NCI-H526 treated with DMSO at 0.1 percent for 48 hours (cell line): ENCODE data around the gene DRC1.

Experiments used
- DNase-seq: peaks from one replicate; lab custom pipeline; 2025; lab: John Stamatoyannopoulos, UW

The DRC1 gene

DNA sequence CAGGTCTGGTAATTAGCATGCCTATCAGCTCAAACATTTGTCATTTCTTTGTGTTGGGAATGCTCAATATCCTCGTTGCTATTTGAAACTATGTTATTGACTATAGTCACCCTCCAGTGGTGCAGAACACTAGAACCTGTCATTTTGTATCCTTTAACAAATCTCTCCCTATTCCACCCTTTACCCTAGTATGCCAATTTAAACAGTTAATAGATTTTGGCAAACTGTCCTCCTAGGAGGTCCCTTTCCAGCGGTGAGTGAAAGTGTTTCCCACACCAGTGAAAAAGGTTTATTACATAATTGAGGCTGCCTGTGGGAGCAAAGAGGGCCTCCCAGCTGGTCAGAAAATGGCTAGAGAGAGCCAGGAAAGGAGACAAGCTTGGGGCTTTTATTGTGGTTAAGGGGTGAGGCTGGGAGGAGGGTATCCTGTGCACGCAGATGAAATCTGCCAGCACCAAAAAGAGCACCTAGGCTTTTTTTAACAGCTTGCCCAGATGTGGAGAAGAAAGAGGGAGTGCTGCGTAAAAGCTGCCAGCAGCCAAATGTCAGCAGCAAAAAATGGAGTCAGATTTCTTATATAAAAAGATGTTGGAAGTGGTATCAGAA lies 1.8 kb upstream of the DRC1 start:
- no peak for DNase-seq

DNA sequence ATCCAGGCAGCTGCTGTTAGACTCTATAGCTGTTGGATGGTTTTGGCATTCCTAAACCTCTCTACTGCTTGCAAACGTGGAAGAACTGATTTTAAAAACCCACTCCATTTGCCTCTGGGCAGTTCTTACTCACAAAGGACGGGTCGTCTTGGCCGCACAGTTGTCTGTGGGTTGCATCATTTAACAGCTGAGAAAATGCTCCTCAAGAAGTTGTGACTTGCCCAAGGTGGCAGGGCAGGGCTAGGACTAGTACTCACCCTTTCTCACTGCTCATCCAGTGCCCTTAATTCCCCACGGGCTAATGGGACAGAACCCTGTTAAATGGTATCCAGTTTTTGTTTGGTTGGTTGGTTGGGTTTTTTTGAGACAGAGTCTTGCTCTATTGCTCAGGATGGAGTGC lies 997 bp upstream of the DRC1 start:
- DNase-seq = no peak

DNA sequence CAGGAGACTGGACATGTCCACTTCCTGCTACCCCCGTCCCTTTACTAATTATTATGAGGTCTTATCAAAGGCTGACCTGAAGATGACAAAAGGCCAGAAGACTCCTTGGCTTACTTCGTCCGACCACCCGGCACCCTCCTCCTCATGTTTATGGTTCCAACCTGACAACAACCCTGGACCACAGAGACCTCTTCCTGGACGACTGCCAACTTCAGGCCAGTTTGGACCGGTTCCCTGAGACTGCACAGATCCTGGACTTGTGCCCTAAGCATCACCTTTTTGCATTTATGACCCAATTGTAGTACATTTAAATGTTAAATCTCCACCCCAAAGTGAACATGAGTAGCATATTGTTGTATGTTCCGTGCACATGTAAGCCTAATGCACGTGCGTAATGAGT lies 5.8 kb downstream of the DRC1 start:
- no peak for DNase-seq

DNA sequence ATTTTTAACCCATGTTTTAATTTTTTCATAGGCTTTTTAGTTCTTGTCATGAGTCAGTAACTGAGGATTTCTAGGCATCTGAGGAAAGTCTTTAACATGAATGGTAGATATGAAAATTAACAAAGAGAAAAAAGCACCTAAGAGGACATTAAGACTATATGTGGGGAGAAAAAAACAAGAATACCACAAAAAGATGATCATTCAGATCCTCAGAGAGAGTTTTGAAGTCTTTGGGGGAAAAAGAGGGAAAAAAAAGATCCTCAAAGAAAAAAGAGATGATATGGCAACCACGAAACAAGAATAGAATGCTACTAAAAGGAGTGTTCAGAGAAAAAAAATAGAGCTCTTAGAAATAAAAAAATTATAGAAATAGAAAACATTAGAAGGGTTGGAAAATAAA lies 8.1 kb downstream of the DRC1 start:
- DNase-seq = no peak

DNA sequence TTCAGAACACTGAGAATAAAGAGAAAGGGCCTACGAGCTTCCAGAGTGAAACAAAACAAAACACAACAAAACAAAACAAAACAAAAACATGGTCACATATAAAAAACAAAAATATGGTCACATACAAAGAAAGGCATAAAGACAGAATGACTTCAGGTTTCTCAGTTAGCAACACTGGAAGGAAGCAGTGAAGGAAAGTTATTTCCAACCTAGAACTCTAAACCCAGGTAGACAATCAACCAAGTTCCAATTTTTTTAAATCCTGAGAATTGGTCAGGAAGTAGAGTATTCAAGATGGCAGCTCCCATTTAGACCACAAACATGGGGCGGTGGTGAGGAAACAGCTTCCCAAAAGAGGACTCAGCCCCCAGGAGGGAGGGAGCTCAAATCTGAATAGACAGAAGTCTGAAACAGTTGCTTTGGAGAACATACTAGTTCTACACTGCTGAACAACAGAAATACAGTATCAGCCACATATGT lies 9.1 kb downstream of the DRC1 start:
- no peak for DNase-seq

DNA sequence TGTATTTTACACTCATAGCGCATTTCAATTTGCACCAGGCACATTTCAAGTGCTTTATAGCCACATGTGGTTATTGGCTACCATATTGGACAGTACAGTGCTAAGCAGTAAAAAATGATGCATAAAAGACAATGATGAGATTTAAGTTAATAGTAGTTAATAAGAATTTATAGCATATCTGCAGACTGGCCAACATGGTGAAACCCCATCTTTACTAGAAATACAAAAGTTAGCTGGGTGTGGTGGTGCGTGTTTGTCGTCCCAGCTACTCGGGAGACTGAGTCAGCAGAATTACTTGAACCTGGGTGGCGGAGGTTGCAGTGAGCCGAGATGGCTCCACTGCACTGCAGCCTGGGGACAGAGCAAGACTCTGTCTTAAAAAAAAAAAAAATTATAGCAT lies 9.7 kb downstream of the DRC1 start:
- no peak for DNase-seq

DNA sequence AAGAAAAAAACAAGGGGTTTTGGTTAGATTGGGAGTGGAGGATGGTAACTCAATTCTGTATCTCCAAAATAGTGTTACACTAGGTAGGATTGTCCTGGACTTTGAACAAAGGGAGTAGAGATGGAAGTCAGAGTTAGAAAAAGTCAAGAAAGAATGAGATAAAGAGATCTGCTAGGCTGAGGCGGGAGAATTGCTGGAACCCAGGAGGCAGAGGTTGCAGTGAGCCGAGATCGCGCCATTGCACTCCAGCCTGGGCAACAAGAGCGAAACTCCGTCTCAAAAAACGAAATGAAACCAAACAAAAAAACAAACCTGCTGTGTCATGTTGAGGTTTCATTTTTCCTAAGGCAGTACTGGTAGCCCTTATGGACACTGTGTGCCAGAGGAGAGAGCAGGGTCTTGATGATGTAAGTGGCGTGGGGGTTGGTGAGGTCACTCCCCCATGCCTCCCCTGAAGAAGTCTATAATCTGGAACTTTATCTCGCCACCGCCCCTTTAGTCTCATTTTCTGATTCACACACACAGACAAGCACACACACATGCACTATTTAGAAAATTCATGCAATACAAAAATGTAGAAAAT lies 10.5 kb downstream of the DRC1 start:
- DNase-seq = no peak

DNA sequence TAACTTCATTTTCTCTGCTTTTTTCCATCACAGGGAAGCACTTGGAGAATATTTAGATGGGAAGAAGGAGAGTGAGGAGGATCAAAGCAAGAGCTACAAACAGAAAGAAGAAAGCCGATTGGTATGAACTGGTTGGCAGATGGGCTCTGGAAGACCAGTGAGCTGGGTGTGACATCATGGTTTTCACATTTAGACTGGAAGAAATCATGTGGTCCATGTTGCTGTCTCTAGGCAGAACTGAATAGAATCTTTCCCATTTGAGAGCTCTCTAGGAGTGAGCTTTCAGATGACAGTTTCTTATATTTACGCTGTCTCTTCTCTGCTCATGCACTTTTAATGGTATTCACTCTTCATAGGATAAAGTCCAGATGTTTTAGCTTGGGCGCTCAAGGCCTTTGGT lies 12.6 kb downstream of the DRC1 start:
- no peak for DNase-seq

DNA sequence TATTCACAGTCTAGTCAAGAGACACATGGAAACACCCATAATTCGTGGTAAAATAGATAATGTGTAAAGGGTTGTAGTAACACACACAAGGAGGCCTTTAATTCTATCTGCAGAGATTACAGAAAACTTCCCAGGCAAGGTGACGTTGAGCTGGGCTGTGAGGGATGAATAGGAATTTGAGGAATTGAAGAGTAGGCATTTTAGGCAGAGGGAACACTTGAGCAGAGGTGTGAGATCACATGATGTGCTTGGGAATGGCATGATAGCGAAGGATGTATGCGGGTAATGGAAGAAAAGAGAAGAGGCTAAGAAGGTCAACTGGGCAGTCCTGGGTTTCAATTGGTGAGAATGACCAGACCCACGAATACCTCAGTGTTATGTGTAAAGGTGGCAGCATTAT lies 20.2 kb downstream of the DRC1 start:
- DNase-seq = no peak

DNA sequence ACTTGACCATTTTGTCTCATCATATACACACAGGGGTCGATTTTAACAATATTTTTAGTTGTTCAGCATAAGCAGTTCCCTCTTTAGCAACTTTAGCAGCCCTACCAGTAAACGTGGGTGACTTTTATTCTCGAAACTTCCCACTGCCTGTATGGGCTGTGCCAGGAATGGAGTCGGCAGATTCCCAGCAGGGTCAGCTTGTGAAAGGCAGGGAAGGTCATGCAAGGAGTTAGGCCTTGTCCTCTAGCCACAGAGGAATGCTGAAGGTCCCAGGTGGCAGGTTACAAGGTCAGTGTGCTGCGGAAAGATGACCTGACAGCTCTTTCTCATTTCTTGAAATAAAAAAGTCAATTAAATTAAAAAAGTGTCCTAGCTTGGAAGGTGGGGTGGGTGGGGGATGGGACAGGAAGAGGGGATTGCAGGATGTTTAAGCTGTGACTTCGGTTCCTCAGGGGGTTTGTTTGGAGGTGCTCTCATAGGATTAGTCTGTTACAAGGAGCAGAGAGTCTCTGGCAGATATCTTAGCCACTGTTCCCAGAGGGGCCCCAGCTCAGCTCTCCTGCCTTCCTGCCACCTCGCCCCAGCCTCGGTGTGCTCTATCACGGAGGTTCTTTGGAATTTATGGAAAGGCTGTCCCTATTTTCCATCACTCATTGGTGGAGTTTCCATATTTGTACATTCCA lies 21.4 kb downstream of the DRC1 start:
- no peak for DNase-seq

DNA sequence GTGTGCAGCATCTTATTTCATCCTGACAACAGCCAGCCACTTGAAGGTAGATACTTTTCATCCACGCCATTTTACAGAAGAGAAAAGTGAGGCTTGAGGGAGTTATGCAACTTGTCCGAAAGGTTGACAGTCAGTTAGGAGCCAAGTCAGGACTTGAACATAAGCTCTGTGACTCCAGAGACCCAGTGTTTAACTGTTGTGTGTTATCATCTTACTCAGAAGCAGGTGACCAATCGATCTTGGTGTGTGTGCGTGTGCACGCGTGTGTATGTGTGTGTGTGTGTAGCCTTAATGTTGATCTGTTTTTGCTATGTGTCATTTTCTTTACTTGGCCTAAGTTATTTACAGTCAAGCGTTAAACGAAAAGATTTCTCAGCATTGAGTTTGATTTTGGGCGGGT lies 22.0 kb downstream of the DRC1 start:
- no peak for DNase-seq

DNA sequence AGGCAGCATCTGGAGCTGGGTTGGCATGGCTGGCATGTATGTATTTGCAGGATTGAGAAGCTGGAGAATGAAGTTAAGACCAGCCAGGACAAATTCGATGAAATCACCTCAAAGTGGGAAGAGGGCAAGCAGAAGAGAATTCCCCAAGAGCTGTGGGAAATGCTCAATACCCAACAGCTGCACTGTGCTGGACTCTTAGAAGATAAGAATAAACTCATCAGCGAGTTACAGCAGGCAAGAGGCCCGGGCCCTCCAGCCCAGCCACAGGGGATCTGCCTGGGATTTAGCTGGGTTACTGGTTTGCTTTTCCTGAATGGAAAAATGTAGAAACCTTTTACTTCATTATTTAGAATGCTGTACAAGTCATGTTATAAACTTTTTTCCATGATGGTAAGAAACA lies 22.5 kb downstream of the DRC1 start:
- DNase-seq = no peak

DNA sequence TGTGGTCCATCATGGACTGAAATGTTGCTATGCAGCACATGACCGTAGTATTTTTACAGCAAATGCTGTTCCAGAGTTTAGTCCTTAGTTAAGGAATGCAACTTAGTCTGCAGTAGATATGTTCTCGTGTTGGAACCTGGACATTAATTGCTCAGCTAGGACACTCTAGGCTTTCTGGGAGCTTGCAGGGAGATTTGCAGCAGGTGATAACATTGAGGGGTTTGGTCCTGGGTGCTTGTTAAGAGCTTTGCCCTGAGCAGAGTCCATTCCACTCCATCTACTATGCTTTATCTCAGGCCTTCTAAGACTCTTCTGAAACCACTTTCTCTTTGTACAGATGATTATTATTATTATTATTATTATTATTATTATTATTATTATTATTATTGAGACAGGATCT lies 27.1 kb downstream of the DRC1 start:
- no peak for DNase-seq

DNA sequence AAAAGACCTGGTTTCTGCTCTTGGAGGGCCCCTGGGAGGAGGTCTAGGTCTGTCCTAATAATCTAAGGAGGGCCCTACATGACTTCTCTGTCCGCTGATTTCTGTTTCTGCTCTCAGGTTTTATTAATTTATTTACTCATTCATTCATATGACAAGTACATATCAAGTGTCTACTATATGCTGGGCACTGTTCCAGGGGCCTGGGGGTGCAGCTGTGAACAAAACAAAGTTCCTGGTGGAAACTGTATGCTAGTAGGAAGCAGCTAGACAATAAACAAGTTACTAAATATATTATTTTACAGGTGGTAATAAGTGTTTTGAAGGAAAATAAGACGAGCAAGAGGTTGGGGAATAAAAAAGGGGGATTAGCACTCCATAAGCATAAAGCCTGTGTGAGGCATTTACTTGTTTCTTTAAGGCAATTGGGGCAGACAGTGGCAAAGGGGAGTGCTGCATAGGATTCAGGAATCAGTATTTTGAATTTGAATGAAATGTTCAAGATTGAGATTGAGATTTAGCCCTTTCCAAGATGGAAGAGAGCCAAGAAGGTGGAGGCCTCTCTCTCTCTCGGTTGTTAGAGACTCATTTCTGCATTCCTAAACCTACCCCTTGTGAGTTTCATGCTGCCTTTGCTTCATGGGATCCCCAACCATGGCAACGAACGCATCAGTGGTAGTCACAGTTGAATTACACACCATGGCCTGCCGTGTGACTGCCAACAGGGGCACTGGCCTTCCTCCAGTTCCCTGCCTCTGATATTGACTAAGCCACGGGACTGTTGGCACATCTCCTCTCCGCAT lies 28.3 kb downstream of the DRC1 start:
- DNase-seq = no peak

DNA sequence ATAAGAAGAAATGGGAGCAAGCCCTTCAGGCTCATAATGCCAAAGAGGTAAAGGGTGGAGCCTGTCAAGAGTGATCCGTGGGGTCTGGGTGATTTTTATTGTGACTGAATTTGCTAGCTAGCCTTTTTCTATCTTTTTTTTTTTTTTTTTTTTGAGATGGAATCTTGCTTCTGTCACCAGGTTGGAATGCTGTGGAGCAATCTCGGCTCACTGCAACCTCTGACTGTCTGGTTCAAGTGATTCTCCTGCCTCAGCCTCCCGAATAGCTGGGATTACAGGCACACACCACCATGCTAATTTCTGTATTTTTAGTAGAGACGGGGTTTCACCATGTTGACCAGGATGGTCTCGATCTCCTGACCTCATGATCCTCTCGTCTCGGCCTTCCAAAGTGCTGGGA lies 29.1 kb downstream of the DRC1 start:
- no peak for DNase-seq

DNA sequence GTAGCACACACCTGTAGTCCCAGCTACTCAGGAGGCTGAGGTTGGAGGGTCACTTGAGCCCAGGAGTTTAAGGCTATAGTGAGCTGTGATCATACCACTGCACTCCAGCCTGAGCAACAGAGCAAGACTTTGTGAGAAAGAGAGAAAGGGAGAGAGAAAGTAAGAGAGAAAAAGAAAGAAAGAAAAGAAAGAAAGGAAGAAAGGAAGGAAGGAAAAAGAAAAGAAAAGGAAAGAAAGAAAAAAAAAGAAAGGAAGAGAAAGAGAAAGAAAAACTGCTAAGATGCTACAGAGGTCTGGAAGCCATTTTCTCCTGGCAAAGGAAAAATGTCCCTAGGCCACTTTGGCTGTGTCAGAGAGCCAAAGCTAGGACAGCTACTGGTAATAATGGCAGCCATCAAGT lies 30.6 kb downstream of the DRC1 start:
- no peak for DNase-seq

DNA sequence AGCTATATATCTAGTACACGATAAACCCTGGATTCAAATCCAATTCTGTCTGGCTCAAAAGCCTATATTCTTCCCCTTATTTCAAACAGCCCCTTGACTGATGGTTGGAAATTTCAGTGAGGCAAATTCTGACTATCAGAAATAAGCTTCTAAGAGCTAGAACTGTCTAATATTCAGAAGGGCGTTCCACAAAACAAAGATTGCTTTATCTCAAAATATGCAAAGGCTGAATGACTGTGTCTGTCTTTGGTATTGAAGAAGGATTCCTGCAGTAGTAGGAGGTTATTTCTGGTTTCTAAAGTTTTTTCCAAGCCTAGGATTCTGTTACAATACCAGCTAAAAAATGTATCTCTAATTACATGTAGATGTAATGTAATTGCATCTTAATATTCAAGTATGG lies 31.1 kb downstream of the DRC1 start:
- no peak for DNase-seq

DNA sequence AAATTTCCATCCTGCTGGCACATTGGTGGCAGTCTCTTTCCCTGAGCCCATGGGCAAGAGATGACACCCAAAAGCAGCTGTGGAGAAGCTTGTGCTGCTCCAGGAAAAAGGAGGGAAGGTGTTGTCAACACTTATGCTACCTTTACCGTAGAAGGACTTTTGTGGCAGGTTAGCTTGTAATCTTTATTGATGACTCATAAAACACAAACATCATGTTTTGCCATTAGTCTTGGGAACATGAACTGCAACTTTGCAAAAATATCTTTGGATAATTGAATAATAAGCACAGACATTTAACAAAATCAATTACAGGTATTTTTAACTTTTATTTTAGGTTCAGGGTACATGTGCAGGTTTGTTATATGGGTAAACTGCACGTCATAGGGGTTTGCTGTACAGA lies 33.4 kb downstream of the DRC1 start:
- DNase-seq = no peak

DNA sequence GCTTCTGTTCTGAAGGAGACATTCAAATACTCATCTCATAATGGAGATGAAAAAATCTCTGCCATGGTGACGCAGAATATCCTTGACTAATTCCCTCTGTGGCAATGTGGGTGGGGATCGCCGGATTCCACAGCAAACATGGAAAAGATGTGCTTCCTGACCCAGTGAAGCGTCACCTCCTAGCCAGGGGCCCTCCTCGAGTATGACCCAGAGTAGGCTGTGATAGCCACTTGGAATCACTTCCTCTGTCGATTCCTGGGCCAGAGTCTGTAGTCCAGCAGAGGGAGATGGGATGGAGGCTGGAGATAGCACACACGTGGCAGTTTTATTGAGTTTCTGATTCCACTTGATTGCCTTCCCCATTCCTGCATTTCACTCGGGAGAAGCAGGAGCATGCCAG lies 36.8 kb downstream of the DRC1 start:
- no peak for DNase-seq

DNA sequence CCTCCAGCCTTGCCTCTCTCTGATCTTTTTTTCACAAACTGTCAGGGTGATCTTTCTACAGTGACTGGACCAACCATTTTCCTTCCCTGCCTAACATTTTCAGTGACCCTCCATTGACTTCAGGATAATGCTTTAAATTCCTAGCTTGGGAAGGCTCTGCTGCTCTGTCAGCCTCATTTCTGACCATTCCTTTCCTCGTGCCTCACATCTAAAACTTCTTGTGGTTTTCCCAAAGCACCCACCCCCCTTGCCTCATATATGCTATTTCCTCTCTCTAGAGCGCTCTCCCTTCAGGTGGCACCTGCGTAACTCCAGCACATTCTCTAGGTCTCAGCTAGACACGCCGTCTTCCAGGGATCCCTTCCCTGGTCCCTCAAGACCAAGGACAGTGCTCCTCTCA lies 37.2 kb downstream of the DRC1 start:
- no peak for DNase-seq

DNA sequence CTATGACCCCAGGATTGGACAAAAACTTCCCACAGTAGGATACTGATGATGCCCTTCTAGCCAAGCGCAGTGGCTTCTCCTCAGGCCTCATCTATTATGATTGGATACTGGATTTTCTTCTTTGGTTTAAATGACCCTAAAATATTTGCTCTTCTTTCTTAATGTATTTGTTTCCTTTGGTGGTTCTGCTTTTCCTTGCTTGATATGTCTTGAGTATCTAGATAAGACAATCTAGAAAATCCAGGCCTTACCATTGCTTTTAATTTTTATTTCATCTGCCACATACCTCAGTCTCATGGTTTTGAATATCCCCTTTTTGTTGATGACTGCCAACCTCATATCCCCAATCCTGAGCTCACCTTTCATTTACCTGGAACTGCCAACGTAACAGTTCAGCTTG lies 40.6 kb downstream of the DRC1 start:
- DNase-seq = no peak

DNA sequence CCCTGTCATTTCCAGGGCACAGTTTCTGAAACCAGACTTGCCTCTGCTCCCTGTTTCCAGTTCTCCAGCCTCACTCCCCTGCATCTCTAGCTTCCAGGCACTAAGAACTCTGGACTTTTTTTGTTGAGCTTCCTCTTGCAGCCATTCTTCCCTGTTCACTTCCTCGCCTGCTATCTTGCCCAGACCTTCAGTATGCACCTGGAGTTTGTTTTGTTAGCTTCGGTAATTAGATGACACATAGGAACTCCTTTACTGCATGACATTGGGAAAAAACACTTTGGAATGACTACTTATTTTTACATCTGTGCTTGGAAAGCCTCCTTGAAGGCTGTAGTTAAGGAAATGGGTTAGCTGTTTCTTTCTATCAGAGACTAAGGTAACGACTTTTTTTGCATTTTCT lies 41.0 kb downstream of the DRC1 start:
- no peak for DNase-seq

DNA sequence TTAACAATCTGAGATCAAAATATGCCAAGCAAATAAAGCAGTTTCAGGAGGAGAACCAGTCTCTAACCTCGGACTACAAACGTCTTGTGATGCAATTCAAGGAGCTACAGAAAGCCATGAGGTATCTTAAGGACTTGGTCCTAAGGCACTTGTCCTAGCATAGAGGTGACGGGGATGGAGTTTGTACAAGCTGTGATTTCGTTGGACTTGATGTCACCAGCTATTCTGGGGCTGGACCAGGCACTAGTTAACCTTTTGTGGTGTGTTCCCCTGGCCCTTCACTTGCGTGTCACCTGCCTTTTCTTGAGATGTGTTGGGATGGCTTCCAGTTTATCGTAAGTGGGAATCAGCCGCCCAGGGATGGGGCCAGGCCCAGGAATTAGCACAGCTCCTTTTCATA lies 42.5 kb downstream of the DRC1 start:
- no peak for DNase-seq
